OCI-LY1 (cell line): ENCODE data around the gene TM9SF4.

Experiments
- H2AFZ ChIP-seq: fragments of 200-600 bp; sonication (generic), shearing (Covaris generic); 2 replicates; pipeline ENCODE4 v1.6.0; 2014; ENCODE audit warnings: antibody characterized with exemption, mild to moderate bottlenecking, low read length
- H3F3A ChIP-seq: fragments of 200-600 bp; sonication (generic), shearing (Covaris generic); 2 replicates; pipeline ENCODE4 v1.6.0; 2014; ENCODE audit warnings: mild to moderate bottlenecking, antibody characterized with exemption, low read length, moderate library complexity; ENCODE audit not compliant: insufficient read depth
- H3K27ac ChIP-seq: fragments of 200-600 bp; sonication (generic); 2 replicates; pipeline ENCODE4 v1.5.1; 2014; ENCODE audit warnings: low read length, mixed run types, mild to moderate bottlenecking, low read depth; ENCODE audit not compliant: poor library complexity, severe bottlenecking
- H3K27me3 ChIP-seq: fragments of 200-600 bp; sonication (generic); 2 replicates; pipeline ENCODE4 v1.6.0; 2014; ENCODE audit warnings: antibody characterized with exemption, mild to moderate bottlenecking, low read length, moderate library complexity; ENCODE audit not compliant: insufficient read depth
- H3K36me3 ChIP-seq: fragments of 200-600 bp; sonication (generic); 2 replicates; pipeline ENCODE4 v1.6.1; 2014; ENCODE audit warnings: mild to moderate bottlenecking, antibody characterized with exemption, low read length, moderate library complexity, mixed read lengths; ENCODE audit not compliant: insufficient read depth
- H3K4me1 ChIP-seq: fragments of 200-600 bp; sonication (generic); 2 replicates; pipeline ENCODE4 v1.5.1; 2014; ENCODE audit warnings: mild to moderate bottlenecking, low read length, moderate library complexity; ENCODE audit not compliant: insufficient read depth, severe bottlenecking
- H3K4me2 ChIP-seq: fragments of 200-600 bp; sonication (generic), shearing (Covaris generic); 2 replicates; pipeline ENCODE4 v1.6.1; 2014; ENCODE audit warnings: low read length
- H3K4me3 ChIP-seq: fragments of 200-600 bp; sonication (generic); 2 replicates; pipeline ENCODE4 v1.5.1; 2014; ENCODE audit warnings: low read length, low read depth, mild to moderate bottlenecking, mixed read lengths; ENCODE audit not compliant: poor library complexity, severe bottlenecking
- H3K79me2 ChIP-seq: fragments of 200-600 bp; shearing (Covaris generic); 2 replicates; pipeline ENCODE4 v1.6.1; 2016; ENCODE audit warnings: mixed run types, low read length, mixed read lengths; ENCODE audit not compliant: insufficient read depth
- H3K9ac ChIP-seq: fragments of 200-600 bp; sonication (generic), shearing (Covaris generic); 2 replicates; pipeline ENCODE4 v1.6.1; 2014; ENCODE audit warnings: mild to moderate bottlenecking, low read length, mixed read lengths
- H3K9me2 ChIP-seq: fragments of 200-600 bp; sonication (generic), shearing (Covaris generic); 2 replicates; pipeline ENCODE4 v1.6.1; 2014; ENCODE audit warnings: low read depth, mild to moderate bottlenecking, low read length, mixed read lengths
- H3K9me3 ChIP-seq: fragments of 200-600 bp; shearing (Covaris generic); 2 replicates; pipeline ENCODE4 v1.6.1; 2014; ENCODE audit warnings: low read length, mixed read lengths
- H4K20me1 ChIP-seq: fragments of 200-600 bp; sonication (generic), shearing (Covaris generic); 2 replicates; pipeline ENCODE4 v1.6.0; 2016; ENCODE audit warnings: mild to moderate bottlenecking, low read length; ENCODE audit not compliant: insufficient read depth
- EZH2 ChIP-seq: fragments of 200-600 bp; sonication (generic), shearing (Covaris generic); IDR thresholded peaks from 2 replicates; pipeline ENCODE4 v1.8.0; 2017; ENCODE audit warnings: borderline replicate concordance, mixed run types, mild to moderate bottlenecking, antibody characterized with exemption, low read length, moderate library complexity, mixed read lengths
- TF ChIP-seq, protein P1 (sequence below): fragments of 200-600 bp; sonication (generic), shearing (Covaris generic); IDR thresholded peaks from 2 replicates; pipeline ENCODE4 v1.5.1; 2017; ENCODE audit warnings: mild to moderate bottlenecking, antibody characterized with exemption, low read length, moderate library complexity, mixed read lengths

Gene TM9SF4

DNA sequence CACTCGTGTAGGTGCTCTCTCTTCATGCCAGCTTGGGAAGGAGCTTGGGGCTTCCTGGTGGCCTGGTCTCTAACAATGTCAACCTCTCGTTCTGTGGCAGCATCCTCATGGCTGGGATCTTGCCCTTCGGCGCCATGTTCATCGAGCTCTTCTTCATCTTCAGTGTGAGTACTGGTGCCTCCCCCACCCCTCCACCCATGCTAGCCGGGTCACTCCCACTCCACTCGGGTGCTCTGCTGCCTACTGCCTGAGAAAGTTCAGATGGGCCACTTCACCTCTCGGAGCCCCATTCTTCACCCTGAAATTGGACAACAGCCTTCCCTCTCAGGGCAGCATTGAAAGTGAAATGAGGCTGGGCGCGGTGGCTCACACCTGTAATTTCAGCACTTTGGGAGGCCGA, 48.8 kb downstream of the TM9SF4 start:
- no peak overlapping the region for H3K9ac ChIP-seq
- TF ChIP-seq EZH2 = no peak
- TF ChIP-seq, protein P1, sequence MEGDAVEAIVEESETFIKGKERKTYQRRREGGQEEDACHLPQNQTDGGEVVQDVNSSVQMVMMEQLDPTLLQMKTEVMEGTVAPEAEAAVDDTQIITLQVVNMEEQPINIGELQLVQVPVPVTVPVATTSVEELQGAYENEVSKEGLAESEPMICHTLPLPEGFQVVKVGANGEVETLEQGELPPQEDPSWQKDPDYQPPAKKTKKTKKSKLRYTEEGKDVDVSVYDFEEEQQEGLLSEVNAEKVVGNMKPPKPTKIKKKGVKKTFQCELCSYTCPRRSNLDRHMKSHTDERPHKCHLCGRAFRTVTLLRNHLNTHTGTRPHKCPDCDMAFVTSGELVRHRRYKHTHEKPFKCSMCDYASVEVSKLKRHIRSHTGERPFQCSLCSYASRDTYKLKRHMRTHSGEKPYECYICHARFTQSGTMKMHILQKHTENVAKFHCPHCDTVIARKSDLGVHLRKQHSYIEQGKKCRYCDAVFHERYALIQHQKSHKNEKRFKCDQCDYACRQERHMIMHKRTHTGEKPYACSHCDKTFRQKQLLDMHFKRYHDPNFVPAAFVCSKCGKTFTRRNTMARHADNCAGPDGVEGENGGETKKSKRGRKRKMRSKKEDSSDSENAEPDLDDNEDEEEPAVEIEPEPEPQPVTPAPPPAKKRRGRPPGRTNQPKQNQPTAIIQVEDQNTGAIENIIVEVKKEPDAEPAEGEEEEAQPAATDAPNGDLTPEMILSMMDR = no peak
- H3K36me3 ChIP-seq = peaks cover 67% of the 10 kb centered on the region
- no peaks in the 10 kb centered on the region for H3K4me1 ChIP-seq
- H3K79me2 ChIP-seq = no peaks in the 10 kb centered on the region
- H2AFZ ChIP-seq = no peak overlapping the region
- no peak overlapping the region for H3K27ac ChIP-seq
- no peak overlapping the region for H3K4me3 ChIP-seq
- no peaks in the 10 kb centered on the region for H3K9me2 ChIP-seq
- no peaks in the 10 kb centered on the region for H3F3A ChIP-seq
- no peaks in the 10 kb centered on the region for H3K9me3 ChIP-seq
- no peaks in the 10 kb centered on the region for H3K27me3 ChIP-seq
- H3K4me2 ChIP-seq = no peak overlapping the region
- H4K20me1 ChIP-seq = no peaks in the 10 kb centered on the region

DNA sequence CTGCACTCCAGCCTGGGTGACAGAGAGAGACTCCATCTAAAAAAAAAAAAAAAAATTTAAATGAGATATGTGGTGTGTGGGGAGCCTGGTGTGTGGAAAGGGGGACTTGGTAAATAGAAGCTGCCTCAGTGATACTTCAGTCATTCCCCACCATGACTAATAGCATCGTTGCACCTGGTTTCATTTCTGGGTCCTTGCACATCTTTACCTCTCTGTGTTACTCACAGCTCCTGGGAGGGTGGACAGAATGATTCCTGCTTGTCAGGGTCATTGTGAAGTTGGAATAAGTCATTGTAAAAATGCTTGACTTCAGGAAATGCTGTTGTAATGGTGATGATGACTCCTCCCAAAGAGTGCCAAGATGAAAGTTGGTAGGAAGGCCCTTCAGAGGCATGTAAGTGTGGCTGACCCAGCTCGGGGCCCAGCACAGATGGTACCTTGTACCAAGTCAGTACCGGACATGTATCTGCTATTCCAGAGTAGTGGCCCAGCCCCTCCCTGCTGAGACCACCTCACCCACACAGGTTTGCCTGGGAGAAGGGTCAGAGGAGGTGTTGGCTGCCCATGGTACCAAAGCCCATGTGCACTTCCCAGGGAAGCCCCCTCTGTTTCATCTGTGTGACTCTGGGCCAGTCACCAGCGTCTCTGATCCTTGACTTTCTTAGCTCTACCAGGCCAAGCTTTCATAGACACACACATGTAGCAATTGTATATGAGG, 49.6 kb downstream of the TM9SF4 start:
- TF ChIP-seq, protein P1 = no peak
- TF ChIP-seq EZH2 = no peak
- no peaks in the 10 kb centered on the region for H4K20me1 ChIP-seq
- H3K27ac ChIP-seq = no peak overlapping the region
- H3K9me3 ChIP-seq = no peaks in the 10 kb centered on the region
- H3K4me1 ChIP-seq = no peaks in the 10 kb centered on the region
- H3F3A ChIP-seq = no peaks in the 10 kb centered on the region
- no peak overlapping the region for H2AFZ ChIP-seq
- H3K9ac ChIP-seq = no peak overlapping the region
- H3K27me3 ChIP-seq = no peaks in the 10 kb centered on the region
- no peak overlapping the region for H3K4me3 ChIP-seq
- peaks cover 60% of the 10 kb centered on the region for H3K36me3 ChIP-seq
- H3K79me2 ChIP-seq = no peaks in the 10 kb centered on the region
- no peaks in the 10 kb centered on the region for H3K9me2 ChIP-seq
- H3K4me2 ChIP-seq = no peak overlapping the region

DNA sequence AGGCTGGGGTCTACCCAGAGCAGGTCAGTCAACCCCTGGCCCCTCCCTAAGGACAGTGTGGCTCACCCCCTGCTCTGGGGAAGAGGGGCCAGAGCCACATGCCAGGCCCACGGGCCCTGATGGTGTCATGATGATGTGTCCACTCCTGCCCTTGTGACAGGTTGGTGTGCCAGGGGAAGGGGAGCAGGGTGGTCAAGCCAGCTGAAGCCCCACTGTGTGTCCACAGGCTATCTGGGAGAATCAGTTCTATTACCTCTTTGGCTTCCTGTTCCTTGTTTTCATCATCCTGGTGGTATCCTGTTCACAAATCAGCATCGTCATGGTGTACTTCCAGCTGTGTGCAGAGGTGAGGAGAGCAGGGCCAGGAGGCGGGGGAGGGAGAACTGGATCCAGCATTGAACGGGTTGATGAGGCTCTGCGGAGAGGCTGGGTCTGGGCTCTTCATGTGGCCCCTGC, 50.3 kb downstream of the TM9SF4 start:
- H2AFZ ChIP-seq = no peak overlapping the region
- no peaks in the 10 kb centered on the region for H4K20me1 ChIP-seq
- no peaks in the 10 kb centered on the region for H3K4me1 ChIP-seq
- H3K4me2 ChIP-seq = no peak overlapping the region
- no peaks in the 10 kb centered on the region for H3K27me3 ChIP-seq
- no peak overlapping the region for H3K9ac ChIP-seq
- no peaks in the 10 kb centered on the region for H3F3A ChIP-seq
- H3K9me2 ChIP-seq = no peaks in the 10 kb centered on the region
- no peaks in the 10 kb centered on the region for H3K9me3 ChIP-seq
- TF ChIP-seq, protein P1 = no peak
- no peak for TF ChIP-seq EZH2
- no peak overlapping the region for H3K27ac ChIP-seq
- H3K79me2 ChIP-seq = no peaks in the 10 kb centered on the region
- H3K4me3 ChIP-seq = no peak overlapping the region
- peaks cover 66% of the 10 kb centered on the region for H3K36me3 ChIP-seq
